ENCODE measurements around the gene NBAS.

Gene NBAS

DNA sequence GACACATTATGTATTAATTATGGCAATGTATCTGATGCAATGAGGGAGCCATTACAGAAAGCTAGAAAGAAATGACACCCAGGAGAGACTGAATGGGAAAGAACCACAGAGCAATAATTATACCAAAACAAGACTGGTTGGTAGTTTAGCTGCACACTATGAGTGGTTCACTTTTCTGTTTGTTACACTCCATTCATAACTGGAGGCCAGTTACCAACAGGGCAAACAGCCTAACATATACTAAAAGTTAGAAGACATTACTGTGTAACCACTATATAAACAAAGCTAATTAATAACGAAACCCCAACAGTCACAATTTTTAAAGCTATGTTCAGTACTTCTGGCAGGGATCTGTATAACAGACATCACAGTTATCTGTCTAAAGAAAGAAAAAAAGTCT lies 49.4 kb downstream of the NBAS start:
- H3K9ac ChIP-seq (ENCODE audit: low read length) = no peak overlapping the region
- no peak overlapping the region for H3K23ac ChIP-seq (ENCODE audit: low read length in 2 of 2)
- no peak overlapping the region for H3K14ac ChIP-seq (ENCODE audit: low read length in 2 of 2)
- no peak overlapping the region for H2AFZ ChIP-seq (ENCODE audit: low read depth, low read length)
- no peak overlapping the region for H2BK12ac ChIP-seq (ENCODE audit: low read length in 2 of 2)
- no peak overlapping the region for H3K27ac ChIP-seq (ENCODE audit: low read length, poor library complexity, severe bottlenecking)
- H3K79me1 ChIP-seq (replicated peaks; ENCODE audit: low read length, poor library complexity, severe bottlenecking) = peaks cover 17% of the 10 kb centered on the region
- H2BK120ac ChIP-seq (ENCODE audit: low read depth, low read length) = no peak overlapping the region
- no peak overlapping the region for H3K4me3 ChIP-seq (ENCODE audit: insufficient read depth in 1 of 2, low read depth in 1 of 2, low read length in 2 of 2)
- peaks cover 3 to 67% of the 10 kb centered on the region in 2 experiments for H3K36me3 ChIP-seq (ENCODE audit: control insufficient read depth in 1 of 2, insufficient read depth in 2 of 2, low read depth in 1 of 2, low read length in 2 of 2)
- no peak overlapping the region for H2BK5ac ChIP-seq (ENCODE audit: low read depth, low read length, poor library complexity, severe bottlenecking)
- WGBS = 86% methylated on average over 1 of the region's 1 CpG
- H3K9me3 ChIP-seq (ENCODE audit: control insufficient read depth, low read length) = no peaks in the 10 kb centered on the region
- H4K8ac ChIP-seq (ENCODE audit: low read length) = no peak overlapping the region
- no peaks in the 10 kb centered on the region for H3K27me3 ChIP-seq (ENCODE audit: control insufficient read depth in 1 of 2, insufficient read depth in 1 of 2, low read length in 2 of 2)
- H3K4me2 ChIP-seq (ENCODE audit: low read length, poor library complexity, severe bottlenecking) = no peak overlapping the region
- no peak overlapping the region for H3K18ac ChIP-seq (ENCODE audit: low read depth in 1 of 2, low read length in 2 of 2)
- no peak overlapping the region for H3K4ac ChIP-seq (ENCODE audit: low read depth in 1 of 2, low read length in 2 of 2)
- no peak overlapping the region for H4K91ac ChIP-seq (ENCODE audit: low read length)
- H2AK5ac ChIP-seq (ENCODE audit: low read length, severe bottlenecking) = no peak overlapping the region
- H2BK15ac ChIP-seq (ENCODE audit: low read depth, poor library complexity, severe bottlenecking) = no peak overlapping the region
- DNase-seq = no peak
- H3K4me1 ChIP-seq (ENCODE audit: control insufficient read depth, insufficient read depth, low read depth, low read length) = no peaks in the 10 kb centered on the region

DNA sequence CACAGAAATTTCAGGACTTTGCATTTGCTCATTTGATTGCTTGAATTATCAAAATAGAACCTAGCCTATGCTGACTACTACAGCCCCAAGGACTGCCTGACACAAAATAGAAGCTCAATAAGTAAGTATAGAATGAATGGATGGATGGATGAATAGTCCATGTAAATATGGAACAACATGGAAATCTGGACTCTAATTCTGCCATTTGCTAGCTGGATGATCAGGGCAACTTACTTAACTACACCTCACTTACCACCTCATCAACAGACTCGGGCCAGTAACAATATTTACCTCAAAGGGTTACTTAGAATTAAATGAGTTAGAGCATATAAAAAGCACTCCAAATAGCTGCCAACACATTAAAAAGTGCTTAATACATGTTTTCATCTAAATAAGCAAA lies 50.6 kb downstream of the NBAS start:
- no CpG with 5 or more reads among the region's 1 CpG for WGBS

DNA sequence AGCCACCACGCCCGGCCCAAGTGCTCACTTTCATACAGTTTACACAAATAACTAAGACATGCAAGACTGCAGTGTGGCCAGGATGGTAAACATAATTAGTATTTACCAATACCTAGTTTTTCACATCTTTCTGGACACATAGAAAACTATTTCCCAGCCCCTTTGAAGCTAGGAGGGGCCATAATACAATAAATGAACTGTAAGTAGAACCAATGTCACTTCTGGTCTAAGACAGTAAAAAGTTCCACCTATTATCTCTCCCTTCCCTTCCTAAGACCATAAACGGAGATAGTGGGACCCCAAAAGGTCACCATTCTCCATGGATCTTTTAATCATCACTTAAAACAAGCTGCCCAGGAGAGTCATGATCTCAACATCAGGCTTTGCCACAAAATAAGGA lies 51.0 kb downstream of the NBAS start:
- no peak overlapping the region for H2BK120ac ChIP-seq (ENCODE audit: low read depth, low read length)
- H3K36me3 ChIP-seq (ENCODE audit: control insufficient read depth in 1 of 2, insufficient read depth in 2 of 2, low read depth in 1 of 2, low read length in 2 of 2) = peaks cover 3 to 62% of the 10 kb centered on the region in 2 experiments
- no peaks in the 10 kb centered on the region for H3K9me3 ChIP-seq (ENCODE audit: control insufficient read depth, low read length)
- no peak overlapping the region for H3K4me3 ChIP-seq (ENCODE audit: insufficient read depth in 1 of 2, low read depth in 1 of 2, low read length in 2 of 2)
- H3K27me3 ChIP-seq (ENCODE audit: control insufficient read depth in 1 of 2, insufficient read depth in 1 of 2, low read length in 2 of 2) = no peaks in the 10 kb centered on the region
- no peak overlapping the region for H2BK12ac ChIP-seq (ENCODE audit: low read length in 2 of 2)
- H4K8ac ChIP-seq (ENCODE audit: low read length) = no peak overlapping the region
- no peak overlapping the region for H3K27ac ChIP-seq (ENCODE audit: low read length, poor library complexity, severe bottlenecking)
- no peak overlapping the region for H2AFZ ChIP-seq (ENCODE audit: low read depth, low read length)
- DNase-seq = no peak
- H3K9ac ChIP-seq (ENCODE audit: low read length) = no peak overlapping the region
- no peak overlapping the region for H3K4ac ChIP-seq (ENCODE audit: low read depth in 1 of 2, low read length in 2 of 2)
- H4K91ac ChIP-seq (ENCODE audit: low read length) = no peak overlapping the region
- H3K18ac ChIP-seq (ENCODE audit: low read depth in 1 of 2, low read length in 2 of 2) = no peak overlapping the region
- H3K14ac ChIP-seq (ENCODE audit: low read length in 2 of 2) = no peak overlapping the region
- no peak overlapping the region for H2AK5ac ChIP-seq (ENCODE audit: low read length, severe bottlenecking)
- H2BK15ac ChIP-seq (ENCODE audit: low read depth, poor library complexity, severe bottlenecking) = no peak overlapping the region
- H3K4me1 ChIP-seq (ENCODE audit: control insufficient read depth, insufficient read depth, low read depth, low read length) = no peaks in the 10 kb centered on the region
- H2BK5ac ChIP-seq (ENCODE audit: low read depth, low read length, poor library complexity, severe bottlenecking) = no peak overlapping the region
- peaks cover 17% of the 10 kb centered on the region for H3K79me1 ChIP-seq (replicated peaks; ENCODE audit: low read length, poor library complexity, severe bottlenecking)
- no peak overlapping the region for H3K23ac ChIP-seq (ENCODE audit: low read length in 2 of 2)
- no peak overlapping the region for H3K4me2 ChIP-seq (ENCODE audit: low read length, poor library complexity, severe bottlenecking)
- WGBS = 100% methylated on average over 1 of the region's 3 CpGs

More for the DNA sequence above, 50.6 kb downstream of the NBAS start:
- Histone ChIP-seq H3K9ac (ENCODE audit: low read length) (no peak overlapping the region), H3K4me2 (ENCODE audit: low read length, poor library complexity, severe bottlenecking) (no peak overlapping the region), H3K9me3 (ENCODE audit: control insufficient read depth, low read length) (no peaks in the 10 kb centered on the region), H2BK15ac (ENCODE audit: low read depth, poor library complexity, severe bottlenecking) (no peak overlapping the region), H4K91ac (ENCODE audit: low read length) (no peak overlapping the region), H3K4me3 (ENCODE audit: insufficient read depth in 1 of 2, low read depth in 1 of 2, low read length in 2 of 2) (no peak overlapping the region), H2BK12ac (ENCODE audit: low read length in 2 of 2) (no peak overlapping the region), H2AFZ (ENCODE audit: low read depth, low read length) (no peak overlapping the region), H2AK5ac (ENCODE audit: low read length, severe bottlenecking) (no peak overlapping the region), H3K36me3 (ENCODE audit: control insufficient read depth in 1 of 2, insufficient read depth in 2 of 2, low read depth in 1 of 2, low read length in 2 of 2) (peaks cover 3 to 62% of the 10 kb centered on the region in 2 experiments), H3K27me3 (ENCODE audit: control insufficient read depth in 1 of 2, insufficient read depth in 1 of 2, low read length in 2 of 2) (no peaks in the 10 kb centered on the region), H3K4me1 (ENCODE audit: control insufficient read depth, insufficient read depth, low read depth, low read length) (no peaks in the 10 kb centered on the region), H3K4ac (ENCODE audit: low read depth in 1 of 2, low read length in 2 of 2) (no peak overlapping the region), H2BK120ac (ENCODE audit: low read depth, low read length) (no peak overlapping the region), H2BK5ac (ENCODE audit: low read depth, low read length, poor library complexity, severe bottlenecking) (no peak overlapping the region), H3K14ac (ENCODE audit: low read length in 2 of 2) (no peak overlapping the region), H3K18ac (ENCODE audit: low read depth in 1 of 2, low read length in 2 of 2) (no peak overlapping the region), H4K8ac (ENCODE audit: low read length) (no peak overlapping the region), H3K23ac (ENCODE audit: low read length in 2 of 2) (no peak overlapping the region), H3K27ac (ENCODE audit: low read length, poor library complexity, severe bottlenecking) (no peak overlapping the region), H3K79me1 (replicated peaks; ENCODE audit: low read length, poor library complexity, severe bottlenecking) (peaks cover 14% of the 10 kb centered on the region)
- DNase-seq = no peak

- no peak overlapping the region for H4K8ac ChIP-seq (ENCODE audit: low read length)
- no peak overlapping the region for H3K4me3 ChIP-seq (ENCODE audit: insufficient read depth in 1 of 2, low read depth in 1 of 2, low read length in 2 of 2)
- no peaks in the 10 kb centered on the region for H3K4me1 ChIP-seq (ENCODE audit: control insufficient read depth, insufficient read depth, low read depth, low read length)
- DNase-seq = no peak
- H3K9me3 ChIP-seq (ENCODE audit: control insufficient read depth, low read length) = no peaks in the 10 kb centered on the region
- no peaks in the 10 kb centered on the region for H3K27me3 ChIP-seq (ENCODE audit: control insufficient read depth in 1 of 2, insufficient read depth in 1 of 2, low read length in 2 of 2)
- H2BK15ac ChIP-seq (ENCODE audit: low read depth, poor library complexity, severe bottlenecking) = no peak overlapping the region
- H2BK120ac ChIP-seq (ENCODE audit: low read depth, low read length) = no peak overlapping the region
- 92% methylated on average over 1 of the region's 3 CpGs for WGBS
- no peak overlapping the region for H2AFZ ChIP-seq (ENCODE audit: low read depth, low read length)
- no peak overlapping the region for H2BK5ac ChIP-seq (ENCODE audit: low read depth, low read length, poor library complexity, severe bottlenecking)
- no peak overlapping the region for H2AK5ac ChIP-seq (ENCODE audit: low read length, severe bottlenecking)
- H2BK12ac ChIP-seq (ENCODE audit: low read length in 2 of 2) = no peak overlapping the region
- H3K23ac ChIP-seq (ENCODE audit: low read length in 2 of 2) = no peak overlapping the region
- H3K4ac ChIP-seq (ENCODE audit: low read depth in 1 of 2, low read length in 2 of 2) = no peak overlapping the region
- H3K27ac ChIP-seq (ENCODE audit: low read length, poor library complexity, severe bottlenecking) = no peak overlapping the region
- H3K4me2 ChIP-seq (ENCODE audit: low read length, poor library complexity, severe bottlenecking) = no peak overlapping the region
- H3K9ac ChIP-seq (ENCODE audit: low read length) = no peak overlapping the region
- no peak overlapping the region for H3K14ac ChIP-seq (ENCODE audit: low read length in 2 of 2)
- H3K79me1 ChIP-seq (replicated peaks; ENCODE audit: low read length, poor library complexity, severe bottlenecking) = peaks cover 15% of the 10 kb centered on the region
- H4K91ac ChIP-seq (ENCODE audit: low read length) = no peak overlapping the region
- peaks cover 3 to 60% of the 10 kb centered on the region in 2 experiments for H3K36me3 ChIP-seq (ENCODE audit: control insufficient read depth in 1 of 2, insufficient read depth in 2 of 2, low read depth in 1 of 2, low read length in 2 of 2)
- no peak overlapping the region for H3K18ac ChIP-seq (ENCODE audit: low read depth in 1 of 2, low read length in 2 of 2)
These were observed 53.4 kb downstream of the NBAS start for GRCh38 chr2:15507697-15508096.
